NB4 (cell line): Measurements from ENCODE around the gene SMIM44.

Experiments
- MAX ChIP-seq: IDR thresholded peaks from 2 replicates; pipeline ENCODE4 v1.6.1; 2011; ENCODE audit warnings: low read depth, low read length
- MYC ChIP-seq: IDR thresholded peaks from 2 replicates; pipeline ENCODE4 v1.6.1; 2011; ENCODE audit warnings: low read depth, low read length
- POLR2A ChIP-seq: IDR thresholded peaks from 2 replicates; pipeline ENCODE4 v1.6.1; 2011; ENCODE audit warnings: mild to moderate bottlenecking; ENCODE audit not compliant: insufficient read length; ENCODE audit errors: extremely low read depth
- TF ChIP-seq, protein P1 (sequence below): IDR thresholded peaks from one replicate; pipeline ENCODE4 v1.5.1; 2012; ENCODE audit warnings: low read depth, low read length

DNA sequence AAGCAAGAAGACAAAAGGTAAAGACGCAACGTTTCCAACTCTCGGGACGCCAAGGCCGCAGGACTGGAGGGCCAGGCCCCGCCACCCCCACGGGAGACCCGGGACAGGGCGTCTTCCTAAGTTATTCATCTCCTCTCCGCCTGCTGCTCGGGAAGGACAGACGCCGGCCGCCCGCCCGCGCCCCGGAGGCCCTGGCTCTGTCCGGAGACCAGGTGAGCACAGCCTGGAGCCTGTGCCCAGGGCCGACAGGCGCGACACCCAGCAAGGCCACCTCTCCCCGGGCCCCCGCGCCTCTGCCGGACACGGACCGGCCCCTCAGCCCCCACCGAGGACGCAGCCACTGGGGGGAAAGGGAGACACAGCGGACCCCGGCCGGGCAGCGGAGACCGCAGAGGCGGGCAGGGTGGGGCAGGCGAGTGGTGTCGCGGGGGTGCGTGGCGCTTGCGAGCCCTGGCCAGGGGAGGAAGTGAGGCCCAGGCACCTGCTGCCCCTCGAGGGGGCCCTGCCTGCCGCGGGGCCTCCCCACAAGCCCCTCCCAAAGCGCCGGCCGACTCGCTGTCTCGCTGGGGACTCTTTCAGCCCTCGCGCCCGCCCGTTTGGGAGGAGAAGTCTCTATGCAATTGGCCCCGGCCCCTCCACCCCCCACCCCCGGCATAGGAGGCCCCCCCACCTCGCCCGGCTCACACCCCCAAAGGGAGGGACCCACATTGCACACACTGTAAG lies 20.1 kb downstream of the SMIM44 start:
- TF ChIP-seq POLR2A (no peak), MAX (no peak), MYC (no peak)
- TF ChIP-seq, protein P1, sequence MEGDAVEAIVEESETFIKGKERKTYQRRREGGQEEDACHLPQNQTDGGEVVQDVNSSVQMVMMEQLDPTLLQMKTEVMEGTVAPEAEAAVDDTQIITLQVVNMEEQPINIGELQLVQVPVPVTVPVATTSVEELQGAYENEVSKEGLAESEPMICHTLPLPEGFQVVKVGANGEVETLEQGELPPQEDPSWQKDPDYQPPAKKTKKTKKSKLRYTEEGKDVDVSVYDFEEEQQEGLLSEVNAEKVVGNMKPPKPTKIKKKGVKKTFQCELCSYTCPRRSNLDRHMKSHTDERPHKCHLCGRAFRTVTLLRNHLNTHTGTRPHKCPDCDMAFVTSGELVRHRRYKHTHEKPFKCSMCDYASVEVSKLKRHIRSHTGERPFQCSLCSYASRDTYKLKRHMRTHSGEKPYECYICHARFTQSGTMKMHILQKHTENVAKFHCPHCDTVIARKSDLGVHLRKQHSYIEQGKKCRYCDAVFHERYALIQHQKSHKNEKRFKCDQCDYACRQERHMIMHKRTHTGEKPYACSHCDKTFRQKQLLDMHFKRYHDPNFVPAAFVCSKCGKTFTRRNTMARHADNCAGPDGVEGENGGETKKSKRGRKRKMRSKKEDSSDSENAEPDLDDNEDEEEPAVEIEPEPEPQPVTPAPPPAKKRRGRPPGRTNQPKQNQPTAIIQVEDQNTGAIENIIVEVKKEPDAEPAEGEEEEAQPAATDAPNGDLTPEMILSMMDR: no peak
